Measurements from ENCODE around the gene PLCB4.

GRCh38 chr20:9369557-9369956, 300.7 kb downstream of the PLCB4 start:
- TF ChIP-seq EZH2 (IDR thresholded peaks at IDR 0.05; ENCODE audit: borderline replicate concordance, low read length) (no peak), CTCF (conservative IDR thresholded peaks at IDR 0.05 in 1 of 2, IDR thresholded peaks at IDR 0.05 in 1 of 2; ENCODE audit: extremely low read depth in 1 of 2, insufficient read depth in 1 of 2, low read depth in 1 of 2, low read length in 2 of 2) (no peak)
